Naive thymus-derived CD4-positive, alpha-beta T cell (primary cell): ENCODE measurements around the gene GSTCD. TPM values are rescaled to one million over a fixed set of nuclear protein-coding genes. Genes with fewer than 3 reads are reported as not detected.
A peak's percentile ranks its signal among the peaks of the same experiment; 100 is the strongest.

Source experiments
- ATAC-seq: fragments of 150-1000 bp; cut with Tn5 transposase; 2 replicates; pipeline ENCODE4 v1.10.0; 2021; ENCODE audit warnings: mild to moderate bottlenecking, moderate library complexity
- CTCF ChIA-PET: fragments of 350-600 bp; sonication (Branson Sonifier 250); formaldehyde crosslinking; loops from one replicate; lab custom pipeline; 2021; ENCODE audit warnings: antibody characterized with exemption; lab: Charles Lee
- POLR2A ChIA-PET: fragments of 350-600 bp; sonication (Branson Sonifier 250); formaldehyde crosslinking; loops from one replicate; lab custom pipeline; 2021; ENCODE audit warnings: antibody characterized with exemption, inconsistent platforms; lab: Charles Lee
- DNase-seq, 9 donors: peaks; one replicate each; pipeline versions ENCODE4 v3.0.0 to v3.0.0-alpha.2; 2020 to 2022; ENCODE audit warnings: mixed read lengths in 1 of 9
- H3K27ac ChIP-seq: one replicate; pipeline ENCODE4 v1.7.0; 2013; ENCODE audit warnings: mild to moderate bottlenecking, low read depth, low read length, moderate library complexity
- H3K27me3 ChIP-seq, 2 donors: one replicate each; pipeline ENCODE4 v1.7.0; 2013; ENCODE audit warnings: low read length in 2 of 2, mild to moderate bottlenecking in 2 of 2, moderate library complexity in 2 of 2; ENCODE audit not compliant: control insufficient read depth in 2 of 2, insufficient read depth in 2 of 2
- H3K36me3 ChIP-seq, 3 experiments: 1 replicate in 2 of 3; 2 replicates in 1 of 3; pipeline ENCODE4 v1.7.0; 2013; ENCODE audit warnings: low read length in 3 of 3, mild to moderate bottlenecking in 3 of 3, moderate library complexity in 1 of 3; ENCODE audit not compliant: insufficient read depth in 3 of 3, control insufficient read depth in 2 of 3
- H3K4me1 ChIP-seq, 2 donors: one replicate each; pipeline ENCODE4 v1.7.0; 2013; ENCODE audit warnings: low read length in 2 of 2, mild to moderate bottlenecking in 2 of 2, moderate library complexity in 1 of 2; ENCODE audit not compliant: control insufficient read depth in 2 of 2, insufficient read depth in 2 of 2
- H3K4me3 ChIP-seq: 2 replicates; pipeline ENCODE4 v1.7.0; 2013; ENCODE audit warnings: mild to moderate bottlenecking, low read length
- H3K9me3 ChIP-seq, 3 experiments: 1 replicate in 2 of 3; 2 replicates in 1 of 3; pipeline ENCODE4 v1.7.0; 2013; ENCODE audit warnings: low read length in 3 of 3; ENCODE audit not compliant: control insufficient read depth in 2 of 3
- H3K27ac Mint-ChIP-seq, 9 donors: one replicate each; pipeline ENCODE4 v1.8.0; 2020 to 2022; ENCODE audit warnings: mixed read lengths in 9 of 9, mild to moderate bottlenecking in 8 of 9, moderate library complexity in 5 of 9, inconsistent platforms in 2 of 9
- H3K27me3 Mint-ChIP-seq, 5 donors: one replicate each; pipeline ENCODE4 v1.8.0; 2021 to 2022; ENCODE audit warnings: mixed read lengths in 5 of 5, mild to moderate bottlenecking in 1 of 5
- H3K36me3 Mint-ChIP-seq, 5 donors: one replicate each; pipeline ENCODE4 v1.8.0; 2020 to 2022; ENCODE audit warnings: mixed read lengths in 5 of 5, mild to moderate bottlenecking in 3 of 5, inconsistent platforms in 1 of 5
- H3K4me1 Mint-ChIP-seq, 7 donors: one replicate each; pipeline ENCODE4 v1.8.0; 2020 to 2022; ENCODE audit warnings: mixed read lengths in 7 of 7, mild to moderate bottlenecking in 3 of 7, inconsistent platforms in 1 of 7
- H3K4me3 Mint-ChIP-seq, 10 donors: one replicate each; pipeline ENCODE4 v1.8.0; 2020 to 2022; ENCODE audit warnings: mild to moderate bottlenecking in 10 of 10, mixed read lengths in 10 of 10, moderate library complexity in 6 of 10, inconsistent platforms in 2 of 10
- H3K9me3 Mint-ChIP-seq, 11 donors: one replicate each; pipeline ENCODE4 v1.8.0; 2020 to 2022; ENCODE audit warnings: mixed read lengths in 11 of 11, mild to moderate bottlenecking in 4 of 11, inconsistent platforms in 1 of 11, moderate library complexity in 1 of 11
- intact Hi-C, 2 donors: fragments of 100-400 bp; cut with micrococcal nuclease; formaldehyde crosslinking; loops; one replicate each; pipeline ENCODE4 v1.15.1; 2023
- polyA plus RNA-seq, 2 donors: library from polyadenylated mRNA; unstranded; fragments of 300-500 nt; fragmentation: Illumina TruSeq; gene quantifications; one replicate each; pipeline ENCODE4 v1.2.3, GENCODE V29; 2021
- total RNA-seq, 6 experiments: library from RNA in 5 of 6; stranded (reverse) in 5 of 6; gene quantifications; 1 replicate in 5 of 6; 2 replicates in 1 of 6; pipeline ENCODE4 v1.2.3 and lab custom pipeline; 2021 to 2026

The GSTCD gene
- total and polyA plus RNA-seq, 7 experiments from 2014 or later, result 3.8 to 9.2 (median 5.8) TPM

GRCh38 chr4:105712766-105713165 is 4.2 kb downstream of the GSTCD start:
- Mint-ChIP-seq H3K4me3 (no peak overlapping the region), H3K36me3 (no peaks in the 10 kb centered on the region), H3K27ac (no peak overlapping the region), H3K9me3 (peaks cover 0 to 1% (median 0%) of the 10 kb centered on the region in 11 donors), H3K4me1 (peaks cover 8 to 26% (median 17%) of the 10 kb centered on the region in 7 donors), H3K27me3 (peaks cover 0 to 3% (median 0%) of the 10 kb centered on the region in 5 donors)
- H3K4me3 ChIP-seq, result no peak overlapping the region
- H3K36me3 ChIP-seq, result peaks cover 0 to 8% (median 0%) of the 10 kb centered on the region in 3 experiments
- POLR2A ChIA-PET, result no interaction called here
- H3K4me1 ChIP-seq, result peaks cover under 1 to 1% of the 10 kb centered on the region in 2 donors
- ATAC-seq (no peak), DNase-seq (no peak)
- CTCF ChIA-PET, result no interaction called here
- no peaks in the 10 kb centered on the region for H3K9me3 ChIP-seq
- no peaks in the 10 kb centered on the region for H3K27me3 ChIP-seq
- H3K27ac ChIP-seq, result no peak overlapping the region
- intact Hi-C loops, result no loop called here

- DNase-seq (no peak), ATAC-seq (no peak)
- Mint-ChIP-seq H3K4me3 (no peak overlapping the region), H3K4me1 (peaks cover 5 to 21% (median 13%) of the 10 kb centered on the region in 7 donors), H3K9me3 (no peaks in the 10 kb centered on the region), H3K27ac (peak overlapping the region in 1 of 9 donors; percentile 29), H3K27me3 (peaks cover 0 to 3% (median 0%) of the 10 kb centered on the region in 5 donors), H3K36me3 (peaks cover 0 to 4% (median 0%) of the 10 kb centered on the region in 5 donors)
- H3K36me3 ChIP-seq, result no peaks in the 10 kb centered on the region
- no peak overlapping the region for H3K27ac ChIP-seq
- ChIA-PET CTCF (interaction anchor here (0.6 to 0.7 kb wide), 2 partner anchors 54 to 1980 kb away, joined by 3 to 4 read pairs; no protein-coding TSS in a partner anchor), POLR2A (interaction anchor here (0.6 kb wide), 1 partner anchor 830 kb away, joined by 3 read pairs; no protein-coding TSS in a partner anchor)
- intact Hi-C loops, result no loop called here
- no peak overlapping the region for H3K4me3 ChIP-seq
- H3K27me3 ChIP-seq, result no peaks in the 10 kb centered on the region
- H3K4me1 ChIP-seq, result no peaks in the 10 kb centered on the region
- H3K9me3 ChIP-seq, result no peaks in the 10 kb centered on the region
These were observed 5.5 kb downstream of the GSTCD start for GRCh38 chr4:105714071-105714521.

GRCh38 chr4:105714932-105715331 is 6.3 kb downstream of the GSTCD start:
- POLR2A ChIA-PET, result no interaction called here
- no peaks in the 10 kb centered on the region for H3K9me3 Mint-ChIP-seq
- H3K4me3 Mint-ChIP-seq, result no peak overlapping the region
- Histone ChIP-seq H3K4me1 (no peaks in the 10 kb centered on the region), H3K27ac (no peak overlapping the region), H3K36me3 (no peaks in the 10 kb centered on the region), H3K27me3 (no peaks in the 10 kb centered on the region), H3K9me3 (no peaks in the 10 kb centered on the region), H3K4me3 (no peak overlapping the region)
- CTCF ChIA-PET, result interaction anchor here (0.7 to 1.1 kb wide), 4 partner anchors 13 to 861 kb away, joined by 3 to 5 read pairs (median 3); partner anchors contain the start of gene PPA2
- peaks cover 0 to 3% (median 0%) of the 10 kb centered on the region in 5 donors for H3K27me3 Mint-ChIP-seq
- no peak overlapping the region for H3K27ac Mint-ChIP-seq
- H3K36me3 Mint-ChIP-seq, result peaks cover 0 to 9% (median 0%) of the 10 kb centered on the region in 5 donors
- intact Hi-C loops, result loop anchor here (1.0 kb wide), 2 partner anchors 194 to 574 kb away; no protein-coding TSS in a partner anchor
- DNase-seq (no peak), ATAC-seq (no peak)
- H3K4me1 Mint-ChIP-seq, result peaks cover under 1 to 13% (median 5%) of the 10 kb centered on the region in 7 donors

- Mint-ChIP-seq H3K27me3 (peaks cover 0 to 3% (median 0%) of the 10 kb centered on the region in 5 donors), H3K36me3 (peaks cover 0 to 16% (median 0%) of the 10 kb centered on the region in 5 donors), H3K27ac (no peak overlapping the region), H3K4me1 (peaks cover 0 to 12% (median 4%) of the 10 kb centered on the region in 7 donors), H3K4me3 (peak overlapping the region in 1 of 10 donors; percentile 10), H3K9me3 (no peaks in the 10 kb centered on the region)
- Histone ChIP-seq H3K36me3 (no peaks in the 10 kb centered on the region), H3K27me3 (no peaks in the 10 kb centered on the region), H3K4me3 (no peak overlapping the region), H3K27ac (no peak overlapping the region), H3K4me1 (no peaks in the 10 kb centered on the region), H3K9me3 (no peaks in the 10 kb centered on the region)
- ATAC-seq (peak; percentile 47), DNase-seq (peak in 5 of 9 donors; percentile 3 to 27 (median 23))
- CTCF ChIA-PET, result interaction anchor here (1.0 to 1.1 kb wide), 3 partner anchors 14 to 242 kb away, joined by 3 to 5 read pairs (median 3); partner anchors contain the start of gene PPA2
- intact Hi-C loops, result loop anchor here (1.0 kb wide), 2 partner anchors 194 to 574 kb away; no protein-coding TSS in a partner anchor
- POLR2A ChIA-PET, result no interaction called here
These were observed 7.2 kb downstream of the GSTCD start for GRCh38 chr4:105715692-105716278.

GRCh38 chr4:105719204-105719603 is 10.6 kb downstream of the GSTCD start:
- no peak overlapping the region for H3K4me3 Mint-ChIP-seq
- Histone ChIP-seq H3K4me3 (no peak overlapping the region), H3K9me3 (no peaks in the 10 kb centered on the region), H3K27ac (no peak overlapping the region), H3K4me1 (no peaks in the 10 kb centered on the region), H3K36me3 (no peaks in the 10 kb centered on the region), H3K27me3 (no peaks in the 10 kb centered on the region)
- H3K4me1 Mint-ChIP-seq, result peaks cover 0 to 6% (median 4%) of the 10 kb centered on the region in 7 donors
- peaks cover 0 to 19% (median 0%) of the 10 kb centered on the region in 5 donors for H3K36me3 Mint-ChIP-seq
- H3K27me3 Mint-ChIP-seq, result peaks cover 0 to under 1% (median 0%) of the 10 kb centered on the region in 5 donors
- CTCF ChIA-PET, result interaction anchor here (0.7 kb wide), 1 partner anchor 8 kb away, joined by 4 read pairs; no protein-coding TSS in a partner anchor
- intact Hi-C loops, result no loop called here
- ATAC-seq (no peak), DNase-seq (no peak)
- H3K9me3 Mint-ChIP-seq, result no peaks in the 10 kb centered on the region
- POLR2A ChIA-PET, result interaction anchor here (1.3 to 1.4 kb wide), 2 partner anchors 9 to 11 kb away, joined by 3 read pairs; partner anchors contain the start of genes GSTCD and INTS12
- no peak overlapping the region for H3K27ac Mint-ChIP-seq

GRCh38 chr4:105725623-105726022 is 17.0 kb downstream of the GSTCD start:
- Mint-ChIP-seq H3K9me3 (peaks cover 0 to 16% (median 5%) of the 10 kb centered on the region in 11 donors), H3K36me3 (peaks cover 3 to 32% (median 20%) of the 10 kb centered on the region in 5 donors), H3K4me1 (no peaks in the 10 kb centered on the region), H3K27ac (no peak overlapping the region), H3K4me3 (no peak overlapping the region), H3K27me3 (no peaks in the 10 kb centered on the region)
- Histone ChIP-seq H3K9me3 (no peaks in the 10 kb centered on the region), H3K4me1 (no peaks in the 10 kb centered on the region), H3K4me3 (no peak overlapping the region), H3K27ac (no peak overlapping the region), H3K36me3 (no peaks in the 10 kb centered on the region), H3K27me3 (no peaks in the 10 kb centered on the region)
- ATAC-seq (no peak), DNase-seq (no peak)
- ChIA-PET CTCF (no interaction called here), POLR2A (no interaction called here)
- intact Hi-C loops, result no loop called here
